ENCODE results near the gene IDE. TPM values are rescaled to one million over a fixed set of nuclear protein-coding genes. Genes with fewer than 3 reads are reported as not detected.
A peak's percentile ranks its signal among the peaks of the same experiment; 100 is the strongest.
"Not testable (repeated sequence)": the region's sequence is repeated elsewhere in the genome, so short reads cannot be mapped to it uniquely, and the experiment has no call there.

The IDE gene
- total and polyA plus RNA-seq, 2 donors (not counting 3 experiments of a cell fraction or from before 2014, with no cell fraction given): 10.7 to 52.6 TPM

GRCh38 chr10:92571649-92572048 lies 2.2 kb downstream of the IDE start:
- H3K9me3 ChIP-seq (replicated peaks; ENCODE audit: control insufficient read depth, insufficient read depth, low read length): no peaks in the 10 kb centered on the region
- H4K20me1 ChIP-seq (replicated peaks; ENCODE audit: control insufficient read depth, extremely low read depth, insufficient read depth, low read length): no peaks in the 10 kb centered on the region
- H3K9ac ChIP-seq (replicated peaks; ENCODE audit: extremely low read depth, insufficient read depth, low read length): no peak overlapping the region
- no peaks in the 10 kb centered on the region for H3K9me1 ChIP-seq (replicated peaks; ENCODE audit: control insufficient read depth, extremely low read depth, insufficient read depth, low read length)
- no peak overlapping the region for H2AFZ ChIP-seq (ENCODE audit: low read depth, low read length)
- no peak for DNase-seq (ENCODE audit: low read depth, low spot score)
- no peak for TF ChIP-seq POLR2A (IDR thresholded peaks at IDR 0.05; ENCODE audit: low read depth, low read length)
- no peak for TF ChIP-seq JUN (IDR thresholded peaks at IDR 0.05; ENCODE audit: borderline replicate concordance, insufficient read depth, insufficient read length, low read depth)
- TF ChIP-seq GATA2 (IDR thresholded peaks at IDR 0.05; ENCODE audit: insufficient read depth, insufficient read length, low read depth, low read length): no peak
- TF ChIP-seq MAX (IDR thresholded peaks at IDR 0.05; ENCODE audit: insufficient read depth, insufficient read length): no peak
- no peak for TF ChIP-seq EZH2 (IDR thresholded peaks at IDR 0.05; ENCODE audit: borderline replicate concordance, low read depth, low read length, severe bottlenecking)
- no peak for TF ChIP-seq FOS (IDR thresholded peaks at IDR 0.05; ENCODE audit: borderline replicate concordance, insufficient read depth, low read length)
- TF ChIP-seq POLR2AphosphoS5 (IDR thresholded peaks at IDR 0.05; ENCODE audit: insufficient read depth, low read depth, low read length): no peak
- no peak for TF ChIP-seq CTCF (IDR thresholded peaks at IDR 0.05; ENCODE audit: extremely low read depth in 1 of 2, insufficient read depth in 1 of 2, low read depth in 1 of 2, low read length in 2 of 2)
- no peak for TF ChIP-seq MYC (IDR thresholded peaks at IDR 0.05; ENCODE audit: low read depth, low read length)
- peaks cover 0 to 2% of the 10 kb centered on the region in 2 experiments for H3K36me3 ChIP-seq (ENCODE audit: control insufficient read depth in 2 of 2, extremely low read depth in 1 of 2, insufficient read depth in 2 of 2, low read length in 2 of 2)
- POLR2A ChIA-PET: no interaction called here
- peaks cover 51% of the 10 kb centered on the region for H3K79me2 ChIP-seq (ENCODE audit: control insufficient read depth, insufficient read depth, low read length)
- peak overlapping the region; percentile 95 for H3K4me2 ChIP-seq (ENCODE audit: insufficient read depth, low read length)
- intact Hi-C loops (cut with micrococcal nuclease) (loop anchor here (5.0 to 10.0 kb wide), 2 partner anchors 261 to 487 kb away; no protein-coding TSS in a partner anchor), dilution Hi-C loops (cut with MboI; ENCODE audit: extremely low pct_ligation_motif_present, low sequenced_read_pairs) (no loop called here)
- H3K4me1 ChIP-seq (ENCODE audit: control insufficient read depth, extremely low read depth, insufficient read depth, low read length): peaks cover 22% of the 10 kb centered on the region
- H3K27ac ChIP-seq (ENCODE audit: insufficient read depth, low read depth, low read length): no peak overlapping the region
- CTCF ChIA-PET: interaction anchor here (1.3 to 7.9 kb wide), 4 partner anchors 19 to 60 kb away, joined by 3 to 182 read pairs (median 5); no protein-coding TSS in a partner anchor
- no peaks in the 10 kb centered on the region for H3K27me3 ChIP-seq (ENCODE audit: control insufficient read depth in 2 of 2, insufficient read depth in 2 of 2, low read length in 2 of 2)
- FAIRE-seq: peak; percentile 64
- peak overlapping the region in 1 of 3 experiments; percentile 84 for H3K4me3 ChIP-seq (replicated peaks in 1 of 3; ENCODE audit: insufficient read depth in 1 of 3, low read depth in 1 of 3, low read length in 3 of 3)
- BruUV-seq (replicated peaks): no TSS peak

- CTCF ChIA-PET: interaction anchor here (0.9 kb wide), 1 partner anchor 53 kb away, joined by 4 read pairs; no protein-coding TSS in a partner anchor
- dilution Hi-C loops (cut with MboI; ENCODE audit: extremely low pct_ligation_motif_present, low sequenced_read_pairs); H3K27me3 ChIP-seq (ENCODE audit: control insufficient read depth in 2 of 2, insufficient read depth in 2 of 2, low read length in 2 of 2); H3K36me3 ChIP-seq (ENCODE audit: control insufficient read depth in 2 of 2, extremely low read depth in 1 of 2, insufficient read depth in 2 of 2, low read length in 2 of 2); H3K4me2 ChIP-seq (ENCODE audit: insufficient read depth, low read length); DNase-seq (ENCODE audit: low read depth, low spot score); FAIRE-seq; H3K9me3 ChIP-seq (replicated peaks; ENCODE audit: control insufficient read depth, insufficient read depth, low read length); H3K4me3 ChIP-seq (replicated peaks in 1 of 3; ENCODE audit: insufficient read depth in 1 of 3, low read depth in 1 of 3, low read length in 3 of 3); H3K9me1 ChIP-seq (replicated peaks; ENCODE audit: control insufficient read depth, extremely low read depth, insufficient read depth, low read length); H3K9ac ChIP-seq (replicated peaks; ENCODE audit: extremely low read depth, insufficient read depth, low read length); H3K27ac ChIP-seq (ENCODE audit: insufficient read depth, low read depth, low read length); H4K20me1 ChIP-seq (replicated peaks; ENCODE audit: control insufficient read depth, extremely low read depth, insufficient read depth, low read length); H2AFZ ChIP-seq (ENCODE audit: low read depth, low read length); BruUV-seq (replicated peaks): not testable (repeated sequence)
- POLR2A ChIA-PET: interaction anchor here (0.6 kb wide), 1 partner anchor 120 kb away, joined by 3 read pairs; no protein-coding TSS in a partner anchor
- Histone ChIP-seq H3K4me1 (ENCODE audit: control insufficient read depth, extremely low read depth, insufficient read depth, low read length) (peaks cover 16% of the 10 kb centered on the region), H3K79me2 (ENCODE audit: control insufficient read depth, insufficient read depth, low read length) (peaks cover 64% of the 10 kb centered on the region)
- intact Hi-C loops (cut with micrococcal nuclease): loop anchor here (5.0 to 10.0 kb wide), 2 partner anchors 263 to 485 kb away; no protein-coding TSS in a partner anchor
These were observed 4.2 kb downstream of the IDE start for GRCh38 chr10:92569663-92570062.
